Panc1 (cell line): ENCODE measurements around the gene RFPL1. TPM values are rescaled to one million over a fixed set of nuclear protein-coding genes. Genes with fewer than 3 reads are reported as not detected.

ENCODE experiments used
- ATAC-seq: fragments of 200-7000 bp; cut with Tn5 transposase; 2 replicates; pipeline ENCODE4 v1.9.1; 2020; ENCODE audit warnings: mild to moderate bottlenecking, moderate library complexity
- BruUV-seq: library from RNA; stranded (reverse); fragments of 400-500 nt; replicated peaks from 2 replicates; lab custom pipeline; 2021; lab: Mats Ljungman, UMichigan
- CTCF ChIA-PET: fragments of 300-600 bp; sonication (Branson Sonifier 250); formaldehyde crosslinking; loops from one replicate; lab custom pipeline; 2022; ENCODE audit warnings: antibody characterized with exemption; lab: Charles Lee
- POLR2A ChIA-PET: fragments of 300-600 bp; sonication (Branson Sonifier 250); formaldehyde crosslinking; loops from one replicate; lab custom pipeline; 2022; ENCODE audit warnings: antibody characterized with exemption; lab: Charles Lee
- DNase-seq: peaks from one replicate; pipeline ENCODE4 v3.0.0-alpha.2; 2010; ENCODE audit warnings: low read depth, low spot score
- H3K27ac ChIP-seq: 2 replicates; pipeline ENCODE4 v1.5.1; 2011; ENCODE audit warnings: mild to moderate bottlenecking, low read length, inconsistent platforms
- H3K27me3 ChIP-seq: fragments of 200-500 bp; sonication (Bioruptor generic); 2 replicates; pipeline ENCODE4 v1.6.0; 2014; ENCODE audit warnings: low read length, inconsistent platforms; ENCODE audit not compliant: control insufficient read depth, insufficient read depth
- H3K36me3 ChIP-seq: fragments of 200-500 bp; sonication (Bioruptor generic); 2 replicates; pipeline ENCODE4 v1.5.1; 2014; ENCODE audit warnings: inconsistent platforms, mild to moderate bottlenecking, low read length, moderate library complexity; ENCODE audit not compliant: control insufficient read depth, insufficient read depth
- H3K4me1 ChIP-seq: 2 replicates; pipeline ENCODE4 v1.5.1; 2011; ENCODE audit warnings: inconsistent platforms, mild to moderate bottlenecking, low read length, moderate library complexity; ENCODE audit not compliant: control insufficient read depth, insufficient read depth
- H3K4me3 ChIP-seq, 2 experiments: 2 replicates each; pipeline ENCODE4 v1.5.1; 2011 to 2012; ENCODE audit warnings: low read depth in 2 of 2, low read length in 2 of 2, mild to moderate bottlenecking in 2 of 2, inconsistent platforms in 1 of 2, moderate library complexity in 1 of 2
- H3K9me3 ChIP-seq: fragments of 200-500 bp; sonication (Bioruptor generic); 2 replicates; pipeline ENCODE4 v1.5.1; 2014; ENCODE audit warnings: low read depth, mild to moderate bottlenecking, inconsistent platforms, low read length, moderate library complexity; ENCODE audit not compliant: control insufficient read depth, insufficient read depth
- CTCF ChIP-seq: fragments of 450-650 bp; IDR thresholded peaks from 2 replicates; pipeline ENCODE4 v1.5.1; 2017; ENCODE audit warnings: mild to moderate bottlenecking
- POLR2AphosphoS5 ChIP-seq: IDR thresholded peaks from 2 replicates; pipeline ENCODE4 v1.6.1; 2012; ENCODE audit warnings: mild to moderate bottlenecking, low read depth, low read length, moderate library complexity
- REST ChIP-seq, 2 experiments: IDR thresholded peaks; 2 replicates each; pipeline ENCODE4 v1.6.1; 2011 to 2012; ENCODE audit warnings: low read depth in 2 of 2, control low read depth in 1 of 2, low read length in 1 of 2, mild to moderate bottlenecking in 1 of 2, moderate library complexity in 1 of 2; ENCODE audit not compliant: insufficient read depth in 1 of 2
- SIN3A ChIP-seq: IDR thresholded peaks from 2 replicates; pipeline ENCODE4 v1.6.1; 2012; ENCODE audit warnings: low read depth, mild to moderate bottlenecking, low read length, moderate library complexity, borderline replicate concordance; ENCODE audit not compliant: insufficient read depth
- TCF7L2 ChIP-seq: IDR thresholded peaks from 2 replicates; pipeline ENCODE4 v1.6.1; 2011; ENCODE audit warnings: mild to moderate bottlenecking, low read depth, low read length, inconsistent platforms
- in situ Hi-C: cut with HindIII; loops from 2 replicates; pipeline ENCODE4 v1.10.0; 2016; ENCODE audit warnings: low sequenced_read_pairs, low pct_unique_long_range_greater_than_20kb
- intact Hi-C: fragments of 100-400 bp; cut with micrococcal nuclease; formaldehyde crosslinking; loops from one replicate; pipeline ENCODE4 v1.10.0; 2022; ENCODE audit not compliant: unreplicated experiment
- total RNA-seq: library from RNA; stranded (reverse); gene quantifications from one replicate; pipeline ENCODE4 v1.2.1, GENCODE V29; 2021; ENCODE audit not compliant: unreplicated experiment

Gene RFPL1
- total RNA-seq, 1 experiment from 2014 or later: not detected

- BruUV-seq: no TSS peak
- ChIA-PET CTCF (no interaction called here), POLR2A (no interaction called here)
- ATAC-seq (no peak), DNase-seq (no peak)
- H3K4me3 ChIP-seq: no peak overlapping the region
- intact Hi-C loops: no loop called here
- no peaks in the 10 kb centered on the region for H3K9me3 ChIP-seq
- H3K27me3 ChIP-seq: no peaks in the 10 kb centered on the region
- in situ Hi-C loops: no loop called here
- TF ChIP-seq SIN3A (no peak), CTCF (no peak), REST (IDR thresholded peaks at IDR 0.05; ENCODE audit: insufficient read depth in 1 of 2, low read depth in 2 of 2, low read length in 1 of 2) (no peak), POLR2AphosphoS5 (no peak), TCF7L2 (no peak)
- no peaks in the 10 kb centered on the region for H3K4me1 ChIP-seq
- H3K27ac ChIP-seq: no peak overlapping the region
- H3K36me3 ChIP-seq: no peaks in the 10 kb centered on the region
Observed at GRCh38 chr22:29434288-29434687, 4.1 kb upstream of the RFPL1 start.

- H3K4me3 ChIP-seq: no peak overlapping the region
- H3K4me1 ChIP-seq: no peaks in the 10 kb centered on the region
- H3K9me3 ChIP-seq: no peaks in the 10 kb centered on the region
- TF ChIP-seq POLR2AphosphoS5 (no peak), CTCF (no peak), TCF7L2 (no peak), SIN3A (no peak), REST (IDR thresholded peaks at IDR 0.05; ENCODE audit: insufficient read depth in 1 of 2, low read depth in 2 of 2, low read length in 1 of 2) (no peak)
- intact Hi-C loops (no loop called here), in situ Hi-C loops (no loop called here)
- CTCF ChIA-PET: no interaction called here
- no peak overlapping the region for H3K27ac ChIP-seq
- POLR2A ChIA-PET: no interaction called here
- BruUV-seq: no TSS peak
- H3K27me3 ChIP-seq: no peaks in the 10 kb centered on the region
- no peak for ATAC-seq
- H3K36me3 ChIP-seq: no peaks in the 10 kb centered on the region
- no peak for DNase-seq
Observed at GRCh38 chr22:29435236-29436136, 2.9 kb upstream of the RFPL1 start.
